ENCODE measurements around the gene DIS3L2.

DNA sequence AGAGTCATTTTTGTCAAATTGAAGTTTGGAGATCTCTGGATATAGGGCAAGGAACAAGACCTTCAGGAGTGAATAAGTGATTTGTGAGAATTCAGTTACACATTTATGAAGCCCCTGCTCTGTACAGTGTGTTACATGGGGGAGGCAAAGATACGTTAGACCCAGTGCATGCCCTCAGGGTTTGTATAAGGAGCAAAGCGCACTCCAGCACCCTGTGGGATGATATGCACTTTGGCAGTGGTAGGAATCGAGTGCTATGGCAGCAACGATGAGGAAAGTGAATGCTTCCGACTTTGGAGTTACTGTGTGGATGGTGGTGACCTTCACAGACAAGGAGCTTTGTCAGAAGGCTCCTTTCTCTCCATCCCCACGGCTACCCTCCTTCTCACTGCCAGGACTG lies 342.7 kb downstream of the DIS3L2 start:
- TF ChIP-seq, protein P1, sequence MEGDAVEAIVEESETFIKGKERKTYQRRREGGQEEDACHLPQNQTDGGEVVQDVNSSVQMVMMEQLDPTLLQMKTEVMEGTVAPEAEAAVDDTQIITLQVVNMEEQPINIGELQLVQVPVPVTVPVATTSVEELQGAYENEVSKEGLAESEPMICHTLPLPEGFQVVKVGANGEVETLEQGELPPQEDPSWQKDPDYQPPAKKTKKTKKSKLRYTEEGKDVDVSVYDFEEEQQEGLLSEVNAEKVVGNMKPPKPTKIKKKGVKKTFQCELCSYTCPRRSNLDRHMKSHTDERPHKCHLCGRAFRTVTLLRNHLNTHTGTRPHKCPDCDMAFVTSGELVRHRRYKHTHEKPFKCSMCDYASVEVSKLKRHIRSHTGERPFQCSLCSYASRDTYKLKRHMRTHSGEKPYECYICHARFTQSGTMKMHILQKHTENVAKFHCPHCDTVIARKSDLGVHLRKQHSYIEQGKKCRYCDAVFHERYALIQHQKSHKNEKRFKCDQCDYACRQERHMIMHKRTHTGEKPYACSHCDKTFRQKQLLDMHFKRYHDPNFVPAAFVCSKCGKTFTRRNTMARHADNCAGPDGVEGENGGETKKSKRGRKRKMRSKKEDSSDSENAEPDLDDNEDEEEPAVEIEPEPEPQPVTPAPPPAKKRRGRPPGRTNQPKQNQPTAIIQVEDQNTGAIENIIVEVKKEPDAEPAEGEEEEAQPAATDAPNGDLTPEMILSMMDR (IDR thresholded peaks at IDR 0.05), result no peak
- TF ChIP-seq ETV6 (CRISPR knock-in tag; IDR thresholded peaks at IDR 0.05) (no peak), NFYB (CRISPR knock-in tag; conservative IDR thresholded peaks at IDR 0.05; ENCODE audit: low read depth) (no peak), IRF1 (CRISPR knock-in tag; IDR thresholded peaks at IDR 0.05) (no peak), USF2 (CRISPR knock-in tag; IDR thresholded peaks at IDR 0.05) (no peak), IRF2 (CRISPR knock-in tag; IDR thresholded peaks at IDR 0.05; ENCODE audit: borderline replicate concordance, low read depth) (no peak), CREM (CRISPR knock-in tag; IDR thresholded peaks at IDR 0.05) (no peak), ZSCAN18 (CRISPR knock-in tag; IDR thresholded peaks at IDR 0.05) (no peak), ZNF121 (CRISPR knock-in tag; IDR thresholded peaks at IDR 0.05) (no peak), PRRX2 (CRISPR knock-in tag; IDR thresholded peaks at IDR 0.05) (no peak)
- TF ChIP-seq, protein P2, sequence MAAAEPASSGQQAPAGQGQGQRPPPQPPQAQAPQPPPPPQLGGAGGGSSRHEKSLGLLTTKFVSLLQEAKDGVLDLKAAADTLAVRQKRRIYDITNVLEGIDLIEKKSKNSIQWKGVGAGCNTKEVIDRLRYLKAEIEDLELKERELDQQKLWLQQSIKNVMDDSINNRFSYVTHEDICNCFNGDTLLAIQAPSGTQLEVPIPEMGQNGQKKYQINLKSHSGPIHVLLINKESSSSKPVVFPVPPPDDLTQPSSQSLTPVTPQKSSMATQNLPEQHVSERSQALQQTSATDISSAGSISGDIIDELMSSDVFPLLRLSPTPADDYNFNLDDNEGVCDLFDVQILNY (CRISPR knock-in tag; IDR thresholded peaks at IDR 0.05), result no peak
- TF ChIP-seq, protein P3, sequence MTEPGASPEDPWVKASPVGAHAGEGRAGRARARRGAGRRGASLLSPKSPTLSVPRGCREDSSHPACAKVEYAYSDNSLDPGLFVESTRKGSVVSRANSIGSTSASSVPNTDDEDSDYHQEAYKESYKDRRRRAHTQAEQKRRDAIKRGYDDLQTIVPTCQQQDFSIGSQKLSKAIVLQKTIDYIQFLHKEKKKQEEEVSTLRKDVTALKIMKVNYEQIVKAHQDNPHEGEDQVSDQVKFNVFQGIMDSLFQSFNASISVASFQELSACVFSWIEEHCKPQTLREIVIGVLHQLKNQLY (CRISPR knock-in tag; IDR thresholded peaks at IDR 0.05), result no peak

Measured in WTC11 (cell line).